ENCODE data around the gene RTL10. TPM values are rescaled to one million over a fixed set of nuclear protein-coding genes. Genes with fewer than 3 reads are reported as not detected.

Gene RTL10
- total and polyA plus RNA-seq, 2 of the 8 experiments (the other 6 are each of a cell fraction or from before 2014, with no cell fraction given): 11.5 to 18.8 TPM

GRCh38 chr22:19901577-19902244 lies 47.0 kb upstream of the RTL10 start:
- FAIRE-seq: no peak
- no peak for TF ChIP-seq ATF2 (IDR thresholded peaks at IDR 0.05; ENCODE audit: low read length)
- TF ChIP-seq RFX5 (IDR thresholded peaks at IDR 0.05; ENCODE audit: borderline replicate concordance, low read depth, low read length): no peak
- no peak for TF ChIP-seq JUN (IDR thresholded peaks at IDR 0.05; ENCODE audit: low read depth, low read length)
- no peak for TF ChIP-seq NRF1 (IDR thresholded peaks at IDR 0.05; ENCODE audit: low read depth, low read length)
- TF ChIP-seq SAP30 (IDR thresholded peaks at IDR 0.05; ENCODE audit: insufficient read depth, insufficient replicate concordance, low read length): no peak
- TF ChIP-seq HDAC2 (IDR thresholded peaks at IDR 0.05; ENCODE audit: borderline replicate concordance in 1 of 2, low read depth in 2 of 2, low read length in 2 of 2): no peak
- TF ChIP-seq TEAD4 (IDR thresholded peaks at IDR 0.05; ENCODE audit: low read depth, low read length): no peak
- TF ChIP-seq TCF12 (IDR thresholded peaks at IDR 0.05; ENCODE audit: low read depth, low read length): no peak
- no peak for TF ChIP-seq EP300 (IDR thresholded peaks at IDR 0.05; ENCODE audit: borderline replicate concordance in 1 of 2, low read depth in 2 of 2, low read length in 2 of 2)
- no peak for TF ChIP-seq CEBPB (IDR thresholded peaks at IDR 0.05; ENCODE audit: low read depth, low read length)
- no peak for TF ChIP-seq EGR1 (IDR thresholded peaks at IDR 0.05; ENCODE audit: borderline replicate concordance, low read depth, low read length)

More at GRCh38 chr22:19901577-19902244, 47.0 kb upstream of the RTL10 start:
- Histone ChIP-seq H2AFZ (ENCODE audit: low read length) (no peak overlapping the region), H4K20me1 (replicated peaks in 1 of 2; ENCODE audit: control insufficient read depth in 1 of 2, insufficient read depth in 2 of 2, low read length in 2 of 2) (no peaks in the 10 kb centered on the region), H3K27ac (ENCODE audit: low read depth, low read length) (no peak overlapping the region), H4K91ac (replicated peaks; ENCODE audit: insufficient read length, low read length) (no peak overlapping the region), H3K79me2 (ENCODE audit: control insufficient read depth in 1 of 2, insufficient read depth in 2 of 2, low read length in 2 of 2) (no peaks in the 10 kb centered on the region), H3K56ac (replicated peaks; ENCODE audit: insufficient read length, low read depth, low read length) (no peak overlapping the region), H2BK5ac (ENCODE audit: low read depth, low read length) (no peak overlapping the region), H3K23me2 (ENCODE audit: low read depth, low read length) (no peaks in the 10 kb centered on the region), H3K36me3 (ENCODE audit: control insufficient read depth in 2 of 4, insufficient read depth in 4 of 4, low read length in 3 of 4) (no peaks in the 10 kb centered on the region), H4K8ac (ENCODE audit: extremely low read depth, insufficient read depth, low read length) (no peak overlapping the region), H3K4me1 (replicated peaks in 1 of 4; ENCODE audit: control insufficient read depth in 3 of 4, insufficient read depth in 4 of 4, low read length in 3 of 4) (peaks cover 5 to 12% (median 12%) of the 10 kb centered on the region in 4 experiments), H3K4ac (replicated peaks; ENCODE audit: insufficient read length, low read depth, low read length) (no peak overlapping the region), H2BK20ac (ENCODE audit: low read length) (no peak overlapping the region), H3K18ac (ENCODE audit: extremely low read depth, low read length) (no peak overlapping the region), H3K4me3 (ENCODE audit: extremely low read depth in 1 of 4, insufficient read depth in 2 of 4, low read depth in 3 of 4, low read length in 4 of 4) (no peak overlapping the region), H3K79me1 (ENCODE audit: low read depth, low read length) (no peaks in the 10 kb centered on the region), H2AK5ac (ENCODE audit: low read depth, low read length) (no peak overlapping the region), H2BK15ac (ENCODE audit: low read length) (no peak overlapping the region), H3K14ac (ENCODE audit: insufficient read length) (no peak overlapping the region), H2BK12ac (ENCODE audit: low read depth, low read length) (no peak overlapping the region), H2BK120ac (replicated peaks; ENCODE audit: low read depth, low read length) (no peak overlapping the region), H3K9me3 (ENCODE audit: insufficient read depth in 2 of 2, low read depth in 1 of 2, low read length in 1 of 2) (no peaks in the 10 kb centered on the region), H3K27me3 (replicated peaks in 1 of 4; ENCODE audit: control insufficient read depth in 3 of 4, extremely low read depth in 1 of 4, insufficient read depth in 3 of 4, low read length in 3 of 4) (no peaks in the 10 kb centered on the region; a peak in 1 of 7 replicates), H4K5ac (ENCODE audit: insufficient read length, low read depth, low read length) (no peak overlapping the region), H3K4me2 (ENCODE audit: insufficient read depth in 1 of 2, low read depth in 2 of 2, low read length in 2 of 2) (no peak overlapping the region), H3K23ac (ENCODE audit: insufficient read length) (no peak overlapping the region), H3K9ac (replicated peaks in 1 of 4; ENCODE audit: extremely low read depth in 1 of 4, low read depth in 3 of 4, low read length in 3 of 4) (no peak overlapping the region)
- 86% methylated on average over 11 of the region's 11 CpGs; no CpG with 5 or more reads in 1 of the 2 experiments for WGBS, 2 experiments (ENCODE audit: extremely low coverage in 1 of 2, insufficient coverage in 1 of 2, insufficient read length in 1 of 2, insufficient replicate concordance in 2 of 2, low coverage in 1 of 2, low lambda C conversion rate in 2 of 2, missing lambda C conversion rate in 1 of 2)
- no peak for DNase-seq (ENCODE audit: low read depth in 1 of 2, low spot score in 2 of 2)
- CTCF ChIA-PET (ENCODE audit: partially characterized antibody): interaction anchor here (0.8 to 10.1 kb wide), 15 partner anchors 11 to 222 kb away, joined by 3 to 69 read pairs (median 4); no protein-coding TSS in a partner anchor
- POLR2A ChIA-PET (ENCODE audit: partially characterized antibody): interaction anchor here (1.7 to 2.0 kb wide), 2 partner anchors 21 to 46 kb away, joined by 3 to 9 read pairs; no protein-coding TSS in a partner anchor
